OCI-LY7 (cell line): ENCODE data around the gene RAPGEF3.

ENCODE experiments used
- EZH2phosphoT487 ChIP-seq: fragments of 200-600 bp; sonication (generic); IDR thresholded peaks from 2 replicates; pipeline ENCODE4 v1.6.1; 2018; ENCODE audit warnings: low read depth, borderline replicate concordance, mild to moderate bottlenecking, mixed run types, antibody characterized with exemption, low read length, moderate library complexity, mixed read lengths
- TF ChIP-seq, protein P1 (sequence below): fragments of 200-600 bp; sonication (generic); conservative IDR thresholded peaks from 2 replicates; pipeline ENCODE4 v1.5.1; 2014; ENCODE audit warnings: mild to moderate bottlenecking, antibody characterized with exemption, low read length, moderate library complexity, mixed read lengths

DNA sequence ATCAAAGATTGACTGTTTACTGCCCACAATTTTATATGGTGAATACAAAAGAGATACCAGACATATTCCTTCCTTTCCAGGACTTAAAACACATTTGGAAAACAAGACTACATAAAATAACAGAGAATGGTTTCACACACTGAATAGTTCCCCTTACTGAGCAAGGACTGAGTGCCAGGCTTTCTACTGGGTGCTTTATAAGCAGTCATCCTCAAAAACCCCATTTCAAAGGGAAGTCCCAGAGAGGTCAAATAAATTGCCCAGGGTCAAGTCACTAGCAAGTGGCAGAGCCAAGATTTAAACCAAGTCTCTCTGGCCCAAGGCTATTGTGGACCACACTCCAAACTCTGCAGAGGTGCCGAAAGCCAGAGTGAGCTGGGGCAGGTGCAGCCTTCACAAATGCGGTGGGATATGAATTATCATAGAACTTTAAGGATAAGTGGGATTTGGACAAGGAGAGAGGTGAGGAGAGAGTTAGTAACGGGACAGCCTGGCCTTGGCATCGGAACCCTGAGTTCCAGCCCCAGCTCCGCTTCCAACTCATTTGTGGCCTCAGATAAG, 43.8 kb downstream of the RAPGEF3 start:
- TF ChIP-seq, protein P1, sequence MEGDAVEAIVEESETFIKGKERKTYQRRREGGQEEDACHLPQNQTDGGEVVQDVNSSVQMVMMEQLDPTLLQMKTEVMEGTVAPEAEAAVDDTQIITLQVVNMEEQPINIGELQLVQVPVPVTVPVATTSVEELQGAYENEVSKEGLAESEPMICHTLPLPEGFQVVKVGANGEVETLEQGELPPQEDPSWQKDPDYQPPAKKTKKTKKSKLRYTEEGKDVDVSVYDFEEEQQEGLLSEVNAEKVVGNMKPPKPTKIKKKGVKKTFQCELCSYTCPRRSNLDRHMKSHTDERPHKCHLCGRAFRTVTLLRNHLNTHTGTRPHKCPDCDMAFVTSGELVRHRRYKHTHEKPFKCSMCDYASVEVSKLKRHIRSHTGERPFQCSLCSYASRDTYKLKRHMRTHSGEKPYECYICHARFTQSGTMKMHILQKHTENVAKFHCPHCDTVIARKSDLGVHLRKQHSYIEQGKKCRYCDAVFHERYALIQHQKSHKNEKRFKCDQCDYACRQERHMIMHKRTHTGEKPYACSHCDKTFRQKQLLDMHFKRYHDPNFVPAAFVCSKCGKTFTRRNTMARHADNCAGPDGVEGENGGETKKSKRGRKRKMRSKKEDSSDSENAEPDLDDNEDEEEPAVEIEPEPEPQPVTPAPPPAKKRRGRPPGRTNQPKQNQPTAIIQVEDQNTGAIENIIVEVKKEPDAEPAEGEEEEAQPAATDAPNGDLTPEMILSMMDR = no peak
- TF ChIP-seq EZH2phosphoT487 = no peak
